B cell (primary cell): ENCODE results near the gene EDC3.
"Not testable (repeated sequence)": the region's sequence is repeated elsewhere in the genome, so short reads cannot be mapped to it uniquely, and the experiment has no call there.

Experiments
- CTCF ChIP-seq: fragments of 200-600 bp; IDR thresholded peaks from one replicate; pipeline ENCODE4 v1.8.0; 2022; ENCODE audit warnings: antibody characterized with exemption, mild to moderate bottlenecking
- EZH2 ChIP-seq: IDR thresholded peaks from 2 replicates; pipeline ENCODE4 v1.6.1; 2012; ENCODE audit warnings: borderline replicate concordance, low read depth, mild to moderate bottlenecking, moderate library complexity, low read length; ENCODE audit not compliant: insufficient read depth, poor library complexity, severe bottlenecking

- TF ChIP-seq EZH2, CTCF: not testable (repeated sequence)
These were observed 66.1 kb downstream of the EDC3 start for GRCh38 chr15:74629696-74630095.
